Measurements from ENCODE around the gene KCNMA1.

Gene KCNMA1

GRCh38 chr10:77236029-77236428 is 401.6 kb downstream of the KCNMA1 start:
- DNase-seq (ENCODE audit: low spot score) = no peak

DNA sequence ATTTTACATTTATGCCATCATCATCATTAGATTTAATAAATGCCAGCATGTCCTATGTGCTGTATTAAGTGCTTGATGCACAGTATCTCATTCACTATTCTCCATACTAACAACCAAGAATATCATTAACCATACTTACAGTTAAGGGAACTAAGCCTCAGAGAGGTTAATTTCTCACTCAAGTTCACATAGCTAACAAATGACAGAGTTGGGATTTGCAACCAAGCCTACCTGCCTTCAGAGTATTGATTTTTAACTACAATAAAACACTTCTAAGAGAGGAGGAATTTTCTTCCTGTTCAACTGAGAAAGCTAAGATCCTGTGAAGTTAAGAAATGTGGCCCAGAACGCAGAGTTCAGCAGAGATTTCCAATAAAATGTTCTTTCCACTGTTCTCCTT is 403.0 kb downstream of the KCNMA1 start:
- DNase-seq (ENCODE audit: low spot score) = no peak

DNA sequence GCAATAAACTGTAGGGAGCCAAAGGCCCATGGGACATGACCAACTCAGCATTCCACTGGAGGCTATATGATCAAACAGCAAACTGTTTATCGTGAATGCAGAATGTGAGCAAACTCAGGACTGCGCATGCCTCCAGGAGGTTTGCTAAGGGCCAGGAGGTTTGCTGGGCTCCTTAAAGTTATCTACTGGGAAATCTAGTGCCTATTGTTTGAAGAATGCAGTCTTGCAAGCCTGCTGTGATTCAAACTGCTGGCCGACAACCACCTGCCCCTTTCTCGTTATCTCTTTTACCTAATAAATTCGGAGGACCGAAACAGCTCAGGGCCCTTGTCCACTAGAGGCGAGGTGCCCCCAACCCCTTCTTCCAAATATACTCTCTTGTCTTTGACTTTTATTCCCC is 404.1 kb downstream of the KCNMA1 start:
- no peak for DNase-seq (ENCODE audit: low spot score)

GRCh38 chr10:77231884-77232610 is 405.6 kb downstream of the KCNMA1 start:
- no peak for DNase-seq (ENCODE audit: low spot score)

DNA sequence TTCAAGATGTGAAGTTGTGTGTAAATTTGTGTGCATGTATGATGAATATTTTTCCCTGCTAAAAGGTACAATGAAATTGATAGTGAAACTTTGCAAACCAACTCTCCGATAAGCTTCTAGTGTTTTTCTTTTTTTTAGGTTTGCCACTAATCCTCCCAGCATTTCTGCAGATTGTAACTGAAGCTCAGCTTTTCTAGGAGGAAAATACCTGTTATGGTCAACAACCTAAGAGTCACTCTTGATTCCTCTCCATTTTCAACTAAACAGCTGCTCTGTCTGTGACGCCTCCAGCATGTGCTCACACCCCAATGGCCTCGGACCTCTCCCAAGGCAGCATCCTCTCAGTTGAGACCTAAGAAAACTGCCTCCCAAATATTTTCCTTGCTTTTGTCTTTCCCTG is 406.2 kb downstream of the KCNMA1 start:
- DNase-seq (ENCODE audit: low spot score) = no peak

- no peak for DNase-seq (ENCODE audit: low spot score)
These were observed 407.4 kb downstream of the KCNMA1 start for GRCh38 chr10:77230194-77230593.

DNA sequence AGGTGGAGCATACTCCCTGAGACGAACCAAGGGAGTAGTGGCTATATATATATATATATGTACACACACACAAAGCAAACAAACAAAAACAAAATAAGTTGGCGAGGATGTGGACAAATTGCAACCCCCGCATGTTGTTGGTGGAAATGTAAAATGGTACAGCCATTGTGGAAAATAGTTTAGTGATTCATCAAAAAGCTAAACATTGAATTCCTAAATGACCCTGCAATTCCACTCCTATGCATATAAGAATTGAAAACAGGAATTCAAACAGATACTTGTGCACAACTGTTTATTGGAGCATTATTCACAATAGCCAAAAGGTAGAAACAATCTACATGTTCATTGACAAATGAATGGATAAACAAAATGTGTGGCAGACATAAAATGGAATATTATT is 407.9 kb downstream of the KCNMA1 start:
- no peak for DNase-seq (ENCODE audit: low spot score)

GRCh38 chr10:77228559-77228958 is 409.0 kb downstream of the KCNMA1 start:
- DNase-seq (ENCODE audit: low spot score) = no peak

DNA sequence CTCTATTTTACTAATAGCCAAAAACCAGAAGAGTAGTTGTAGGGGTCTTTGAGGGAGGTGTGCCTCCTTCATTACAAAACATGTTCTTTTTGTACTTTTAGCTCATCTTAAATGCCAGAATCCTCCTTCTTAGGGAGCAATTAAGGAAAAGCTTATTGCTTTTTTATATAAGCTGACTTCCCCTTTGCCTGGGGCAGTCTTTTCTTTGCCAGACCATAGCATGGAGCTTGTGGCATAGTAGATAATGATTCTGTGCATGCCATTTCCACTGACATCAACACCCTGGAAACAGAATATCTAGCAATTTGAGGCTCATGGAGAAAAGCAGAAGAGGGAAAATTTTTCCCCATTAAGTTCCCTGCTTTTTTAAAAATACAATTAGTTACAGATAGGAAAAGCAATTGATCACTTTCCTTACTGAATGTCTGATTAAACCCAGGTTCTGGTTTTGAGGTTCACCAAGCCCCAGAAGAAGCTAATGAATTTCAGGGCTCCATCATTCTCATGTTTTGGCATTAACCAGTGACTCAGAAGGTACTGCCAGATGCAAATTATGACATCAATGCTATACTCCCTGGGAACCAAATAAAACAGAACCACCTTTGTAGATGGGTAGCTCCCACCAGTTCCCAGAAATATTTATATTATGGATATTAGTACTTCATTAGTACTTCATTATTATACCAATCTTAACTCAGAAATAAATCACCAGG is 410.6 kb downstream of the KCNMA1 start:
- no peak for DNase-seq (ENCODE audit: low spot score)

- no peak for DNase-seq (ENCODE audit: low spot score)
These were observed 411.2 kb downstream of the KCNMA1 start for GRCh38 chr10:77226452-77226851.

DNA sequence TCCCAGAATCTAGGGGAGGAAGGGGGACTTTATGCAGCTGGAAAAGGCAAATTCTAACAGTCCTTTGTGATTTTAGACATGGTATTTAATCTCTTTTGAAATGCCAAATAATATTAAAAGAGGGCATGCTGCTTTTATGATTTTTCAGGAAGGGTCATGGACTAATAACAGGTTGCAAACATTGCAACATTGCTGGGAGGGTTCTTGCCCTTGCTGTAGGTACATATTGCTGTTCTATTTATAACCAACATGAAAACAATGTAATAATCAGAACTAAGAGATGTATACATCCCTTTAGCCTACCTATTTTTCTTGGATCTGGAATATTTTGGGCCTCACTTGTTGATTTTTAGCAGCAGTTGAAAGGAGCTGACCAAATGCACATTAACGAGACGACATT is 411.6 kb downstream of the KCNMA1 start:
- DNase-seq (ENCODE audit: low spot score) = no peak

GRCh38 chr10:77223526-77224460 is 413.8 kb downstream of the KCNMA1 start:
- no peak for DNase-seq (ENCODE audit: low spot score)

DNA sequence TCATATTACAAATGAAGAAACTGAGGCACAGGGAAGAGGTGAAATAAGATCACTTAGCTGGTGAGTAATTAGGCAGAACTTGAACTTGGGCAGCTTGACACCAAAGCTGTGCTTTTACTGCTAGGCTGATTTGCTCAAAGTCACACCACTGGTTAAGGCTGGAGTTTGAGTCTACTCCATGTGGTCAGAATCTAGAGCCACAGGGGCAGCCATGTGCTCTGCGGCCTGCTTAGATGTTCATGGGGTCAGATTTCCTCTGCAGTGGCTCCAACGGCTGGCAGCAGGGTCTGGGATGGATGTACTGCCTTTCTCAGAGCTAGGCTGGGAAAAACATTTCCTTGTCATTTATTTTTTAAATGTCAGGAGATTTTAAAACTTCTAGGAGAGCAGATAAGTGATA is 417.5 kb downstream of the KCNMA1 start:
- DNase-seq (ENCODE audit: low spot score) = no peak

- DNase-seq (ENCODE audit: low spot score) = no peak
These were observed 418.6 kb downstream of the KCNMA1 start for GRCh38 chr10:77219046-77219445.

DNA sequence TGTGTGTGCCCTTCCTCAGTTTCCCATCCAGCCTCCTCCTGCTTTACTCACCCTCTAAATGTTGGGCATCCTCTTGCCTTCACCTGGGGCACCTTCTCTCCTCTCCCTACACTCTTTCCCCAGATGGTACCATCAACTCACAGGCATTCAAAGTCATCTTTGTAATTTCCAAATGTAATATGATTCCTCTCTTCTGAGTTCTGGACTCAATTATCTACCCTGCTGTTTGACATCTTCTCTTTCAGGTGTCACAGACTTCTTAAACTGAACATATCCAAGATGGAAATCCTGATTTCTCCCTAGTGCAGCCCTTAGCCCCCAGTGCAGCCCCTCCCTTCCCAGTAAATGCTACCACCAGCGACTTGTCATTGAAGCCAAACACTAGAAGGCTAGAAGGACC is 422.8 kb downstream of the KCNMA1 start:
- DNase-seq (ENCODE audit: low spot score) = no peak

DNA sequence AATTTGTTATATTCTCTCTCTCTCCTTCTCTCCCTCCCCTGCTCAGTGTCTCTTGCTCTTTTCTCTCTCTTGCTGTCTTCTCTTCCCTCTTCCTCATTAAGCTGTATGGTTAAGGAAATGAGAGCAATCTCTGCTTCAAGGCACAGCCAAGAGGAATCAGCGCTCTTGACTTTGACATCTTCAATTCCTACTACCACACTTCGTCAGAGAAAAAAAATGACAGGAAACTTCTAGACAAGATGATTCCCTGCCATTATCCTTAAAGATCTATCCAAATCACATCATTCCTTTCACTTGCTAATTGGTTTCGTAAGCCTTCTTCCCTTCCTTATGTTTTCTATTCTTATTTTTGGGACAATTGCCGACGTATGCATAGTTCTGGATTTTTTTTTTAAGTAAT is 425.0 kb downstream of the KCNMA1 start:
- DNase-seq (ENCODE audit: low spot score) = no peak

GRCh38 chr10:77210645-77211044 is 427.0 kb downstream of the KCNMA1 start:
- no peak for DNase-seq (ENCODE audit: low spot score)

DNA sequence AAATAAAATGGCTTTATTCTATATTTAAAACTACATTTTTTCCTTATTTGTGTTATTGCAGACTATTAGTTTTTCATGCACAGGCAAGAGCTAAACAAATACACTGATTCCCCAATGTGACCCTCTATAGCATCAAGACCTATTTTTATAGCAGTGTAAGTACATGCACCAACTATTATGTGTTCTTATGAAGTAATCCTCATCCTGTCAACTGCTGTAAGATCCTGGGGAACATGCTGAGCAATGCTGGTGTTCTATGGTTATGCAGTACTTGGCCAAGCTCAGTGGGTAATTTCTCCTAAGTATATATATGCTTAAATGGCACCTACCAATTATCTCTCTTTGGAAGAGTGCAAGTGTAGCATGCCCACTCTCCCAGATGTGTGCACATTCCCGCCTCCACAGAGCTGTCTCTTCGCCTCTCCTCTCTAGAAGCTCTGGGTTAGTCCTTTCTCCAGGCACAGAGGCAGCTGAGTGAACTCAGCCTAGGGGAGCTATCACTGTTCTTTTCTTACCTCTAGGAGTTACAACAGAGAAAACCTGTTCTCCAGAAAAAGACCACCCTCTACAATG is 428.8 kb downstream of the KCNMA1 start:
- no peak for DNase-seq (ENCODE audit: low spot score)

DNA sequence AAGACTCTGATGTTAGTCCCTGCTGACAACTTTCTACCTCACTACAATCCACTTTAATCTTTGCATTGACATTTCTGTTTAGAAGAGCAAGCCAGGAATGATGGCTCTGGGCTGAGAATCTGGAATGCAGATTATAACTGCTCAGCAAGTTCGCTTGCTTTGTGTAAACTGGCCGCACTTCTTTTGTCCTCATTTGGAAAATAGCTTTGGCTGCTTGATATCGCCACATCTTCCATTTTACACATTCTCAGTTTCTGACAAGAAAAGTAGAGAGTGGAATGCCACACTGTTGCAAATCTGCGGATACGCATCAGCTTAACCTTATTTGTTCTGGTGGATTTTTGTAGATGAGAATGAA is 429.8 kb downstream of the KCNMA1 start:
- no peak for DNase-seq (ENCODE audit: low spot score)

DNA sequence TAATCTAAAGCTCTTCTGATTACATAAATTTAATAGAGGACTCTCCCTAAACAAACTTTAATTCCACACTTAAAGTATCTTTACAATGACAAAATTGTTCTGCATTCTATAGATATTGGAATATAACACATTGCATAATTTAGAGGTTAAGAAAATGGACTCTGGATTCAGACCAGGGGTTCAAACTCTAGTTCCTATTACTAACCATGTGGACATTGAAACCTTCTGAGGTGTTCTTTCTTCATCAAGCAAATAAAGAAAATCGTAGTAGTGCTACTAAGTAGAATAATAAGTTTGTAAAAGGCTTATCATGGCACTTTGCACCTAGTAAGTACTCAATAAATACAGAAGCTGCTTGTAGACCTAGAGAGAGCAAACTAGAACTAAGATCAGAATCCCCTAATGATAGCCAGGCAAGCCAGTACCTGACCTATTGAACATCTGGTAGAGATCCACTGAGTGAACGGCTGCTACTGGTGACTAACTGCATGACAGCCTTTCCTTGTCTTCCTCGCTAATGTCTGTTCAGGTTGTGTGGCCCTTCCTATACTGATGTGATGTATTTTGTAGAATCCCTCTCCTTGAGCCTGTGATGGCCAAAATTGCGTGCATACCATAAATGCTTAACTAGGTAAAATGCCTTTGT is 430.3 kb downstream of the KCNMA1 start:
- no peak for DNase-seq (ENCODE audit: low spot score)

GRCh38 chr10:77205135-77205534 is 432.5 kb downstream of the KCNMA1 start:
- DNase-seq (ENCODE audit: low spot score) = no peak

DNA sequence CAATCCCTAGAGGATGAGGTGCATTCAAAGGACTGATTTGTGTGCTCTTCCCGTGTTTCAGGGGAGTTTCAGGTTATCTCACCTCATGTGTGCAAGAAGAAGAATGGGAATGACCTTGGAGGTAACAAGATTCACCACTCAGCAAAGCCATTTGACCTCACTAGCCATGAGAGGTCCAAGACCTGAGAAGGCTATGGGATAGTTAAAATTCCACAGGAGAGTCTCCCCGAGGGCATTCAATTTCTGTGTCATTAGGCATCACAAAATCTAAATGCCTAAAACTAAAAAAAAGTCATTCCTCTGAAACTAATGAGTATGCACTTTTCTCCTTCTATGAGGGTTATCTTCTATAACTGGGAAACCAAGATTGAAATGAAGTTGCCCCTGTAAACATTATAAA is 433.4 kb downstream of the KCNMA1 start:
- DNase-seq (ENCODE audit: low spot score) = no peak

Data from hematopoietic multipotent progenitor cell treated with erythropoietin and hydrocortisone succinate and interleukin-3 and kit ligand, for 15 days (in vitro differentiated cells).